OCI-LY3 (cell line): ENCODE measurements around the gene GALNT2.

ENCODE experiments used
- EZH2phosphoT487 ChIP-seq: fragments of 200-600 bp; shearing (Covaris generic); IDR thresholded peaks from 2 replicates; pipeline ENCODE4 v1.6.1; 2018; ENCODE audit warnings: antibody characterized with exemption, mixed run types, low read depth
- TF ChIP-seq, protein P1 (sequence below): fragments of 200-600, 300-600 bp; sonication (generic); IDR thresholded peaks from 2 replicates; pipeline ENCODE4 v1.5.1; 2014; ENCODE audit warnings: antibody characterized with exemption, low read length, low read depth

DNA sequence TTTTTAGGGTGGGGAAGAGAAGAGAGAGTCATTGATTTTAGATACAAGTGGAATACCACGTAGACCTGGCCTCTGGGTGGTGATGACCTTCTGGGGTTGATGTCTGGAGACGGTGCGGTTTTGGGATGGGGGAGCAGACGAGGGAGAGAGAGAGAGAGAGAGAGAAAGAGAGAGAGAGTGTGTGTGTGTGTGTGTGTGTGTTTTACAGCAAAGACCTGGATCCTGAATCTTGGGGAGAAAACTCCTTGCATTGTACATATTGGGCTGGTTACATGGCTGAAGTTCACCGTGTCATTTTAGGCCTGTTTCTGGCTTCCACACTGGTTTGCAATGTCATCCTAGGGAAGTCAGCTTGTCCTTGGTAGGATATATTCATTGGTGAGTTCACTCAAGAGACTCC is 89.0 kb downstream of the GALNT2 start:
- TF ChIP-seq, protein P1, sequence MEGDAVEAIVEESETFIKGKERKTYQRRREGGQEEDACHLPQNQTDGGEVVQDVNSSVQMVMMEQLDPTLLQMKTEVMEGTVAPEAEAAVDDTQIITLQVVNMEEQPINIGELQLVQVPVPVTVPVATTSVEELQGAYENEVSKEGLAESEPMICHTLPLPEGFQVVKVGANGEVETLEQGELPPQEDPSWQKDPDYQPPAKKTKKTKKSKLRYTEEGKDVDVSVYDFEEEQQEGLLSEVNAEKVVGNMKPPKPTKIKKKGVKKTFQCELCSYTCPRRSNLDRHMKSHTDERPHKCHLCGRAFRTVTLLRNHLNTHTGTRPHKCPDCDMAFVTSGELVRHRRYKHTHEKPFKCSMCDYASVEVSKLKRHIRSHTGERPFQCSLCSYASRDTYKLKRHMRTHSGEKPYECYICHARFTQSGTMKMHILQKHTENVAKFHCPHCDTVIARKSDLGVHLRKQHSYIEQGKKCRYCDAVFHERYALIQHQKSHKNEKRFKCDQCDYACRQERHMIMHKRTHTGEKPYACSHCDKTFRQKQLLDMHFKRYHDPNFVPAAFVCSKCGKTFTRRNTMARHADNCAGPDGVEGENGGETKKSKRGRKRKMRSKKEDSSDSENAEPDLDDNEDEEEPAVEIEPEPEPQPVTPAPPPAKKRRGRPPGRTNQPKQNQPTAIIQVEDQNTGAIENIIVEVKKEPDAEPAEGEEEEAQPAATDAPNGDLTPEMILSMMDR = no peak
- no peak for TF ChIP-seq EZH2phosphoT487
